B cell (primary cell): ENCODE measurements around the gene ALOX15B. TPM values are rescaled to one million over a fixed set of nuclear protein-coding genes. Genes with fewer than 3 reads are reported as not detected.

Experiments used
- ATAC-seq: fragments of 200-7000 bp; cut with Tn5 transposase; one replicate; pipeline ENCODE4 v1.10.0; 2021; ENCODE audit warnings: low read depth, mild to moderate bottlenecking, moderate number of reproducible peaks, moderate library complexity
- CTCF ChIA-PET: fragments of 350-600 bp; sonication (Branson Sonifier 250); formaldehyde crosslinking; loops from one replicate; lab custom pipeline; 2021; ENCODE audit warnings: antibody characterized with exemption, inconsistent platforms; lab: Charles Lee
- POLR2A ChIA-PET: fragments of 350-600 bp; sonication (Branson Sonifier 250); formaldehyde crosslinking; loops from one replicate; lab custom pipeline; 2021; ENCODE audit warnings: antibody characterized with exemption; lab: Charles Lee
- DNase-seq: peaks from one replicate; pipeline ENCODE4 v3.0.0; 2013
- H2AFZ ChIP-seq: 2 replicates; pipeline ENCODE4 v1.6.1; 2012; ENCODE audit warnings: mild to moderate bottlenecking, low read depth, low read length; ENCODE audit not compliant: insufficient read depth, poor library complexity, severe bottlenecking
- H3K27ac ChIP-seq, 2 donors: 1 replicate in 1 of 2; 2 replicates in 1 of 2; pipeline ENCODE4 v1.5.1; 2012 to 2013; ENCODE audit warnings: low read length in 2 of 2, mild to moderate bottlenecking in 2 of 2, moderate library complexity in 1 of 2
- H3K27me3 ChIP-seq, 4 experiments: fragments of 200-600 bp in 1 of 4; sonication (generic) in 1 of 4; replicated peaks in 1 of 4; 1 replicate in 2 of 4; 2 replicates in 2 of 4; pipeline versions ENCODE4 v1.6.1 to v1.7.0; 2013 to 2016; ENCODE audit warnings: low read length in 3 of 4, mild to moderate bottlenecking in 2 of 4, mixed read lengths in 1 of 4, moderate library complexity in 1 of 4; ENCODE audit not compliant: insufficient read depth in 4 of 4, control insufficient read depth in 3 of 4; ENCODE audit errors: control extremely low read depth in 1 of 4
- H3K36me3 ChIP-seq, 2 experiments: replicated peaks in 1 of 2; 1 replicate in 1 of 2; 2 replicates in 1 of 2; pipeline versions ENCODE4 v1.6.1 to v1.7.1; 2013; ENCODE audit warnings: low read length in 1 of 2; ENCODE audit not compliant: insufficient read depth in 2 of 2, control insufficient read depth in 1 of 2; ENCODE audit errors: control extremely low read depth in 1 of 2, extremely low read depth in 1 of 2
- H3K4me1 ChIP-seq, 2 donors: fragments of 200-600 bp in 1 of 2; sonication (generic) in 1 of 2; 1 replicate in 1 of 2; 2 replicates in 1 of 2; pipeline versions ENCODE4 v1.5.1 to v1.6.1; 2013 to 2017; ENCODE audit warnings: low read length in 2 of 2; ENCODE audit not compliant: control insufficient read depth in 2 of 2, insufficient read depth in 2 of 2
- H3K4me2 ChIP-seq: replicated peaks from 2 replicates; pipeline ENCODE3; 2012; ENCODE audit warnings: mild to moderate bottlenecking, low read depth, low read length; ENCODE audit not compliant: poor library complexity, severe bottlenecking
- H3K4me3 ChIP-seq, 5 experiments: fragments of 200-600 bp in 1 of 5; sonication (generic) in 1 of 5; 1 replicate in 3 of 5; 2 replicates in 2 of 5; pipeline versions ENCODE4 v1.5.1 to v1.7.0; 2011 to 2016; ENCODE audit warnings: low read length in 4 of 5, mild to moderate bottlenecking in 4 of 5, low read depth in 2 of 5, control low read depth in 1 of 5, moderate library complexity in 1 of 5; ENCODE audit not compliant: insufficient read depth in 1 of 5; ENCODE audit errors: control extremely low read depth in 1 of 5, extremely low read depth in 1 of 5
- H3K79me2 ChIP-seq: fragments of 200-600 bp; sonication (generic); one replicate; pipeline ENCODE4 v1.6.0; 2016; ENCODE audit warnings: low read length; ENCODE audit not compliant: control insufficient read depth, insufficient read depth
- H3K9ac ChIP-seq: fragments of 200-600 bp; sonication (generic); 2 replicates; pipeline ENCODE4 v1.6.1; 2017; ENCODE audit warnings: mild to moderate bottlenecking, low read length, moderate library complexity
- H3K9me3 ChIP-seq, 3 donors: one replicate each; pipeline versions ENCODE4 v1.6.1 to v1.7.1; 2013; ENCODE audit warnings: low read length in 2 of 3; ENCODE audit not compliant: control insufficient read depth in 2 of 3, insufficient read depth in 1 of 3; ENCODE audit errors: control extremely low read depth in 1 of 3
- H4K20me1 ChIP-seq: 2 replicates; pipeline ENCODE4 v1.6.0; 2012; ENCODE audit warnings: mild to moderate bottlenecking, low read length; ENCODE audit not compliant: insufficient read depth, control insufficient read depth, poor library complexity, severe bottlenecking
- H3K27ac Mint-ChIP-seq: one replicate; pipeline ENCODE4 v1.8.0; 2021; ENCODE audit warnings: mixed read lengths
- H3K27me3 Mint-ChIP-seq: one replicate; pipeline ENCODE4 v1.8.0; 2021; ENCODE audit warnings: mixed read lengths
- H3K4me1 Mint-ChIP-seq: one replicate; pipeline ENCODE4 v1.8.0; 2021; ENCODE audit warnings: mixed read lengths
- H3K4me3 Mint-ChIP-seq: one replicate; pipeline ENCODE4 v1.8.0; 2021; ENCODE audit warnings: mixed read lengths
- H3K9me3 Mint-ChIP-seq: one replicate; pipeline ENCODE4 v1.8.0; 2022; ENCODE audit warnings: mixed read lengths; ENCODE audit not compliant: insufficient read depth
- EZH2 ChIP-seq: IDR thresholded peaks from 2 replicates; pipeline ENCODE4 v1.6.1; 2012; ENCODE audit warnings: borderline replicate concordance, low read depth, mild to moderate bottlenecking, moderate library complexity, low read length; ENCODE audit not compliant: insufficient read depth, poor library complexity, severe bottlenecking
- WGBS: methylation state at CpG from one replicate; pipeline ENCODE4 v1.1.5; 2013; ENCODE audit warnings: missing lambda C conversion rate; ENCODE audit not compliant: insufficient coverage; 5-methylcytosine and 5-hydroxymethylcytosine counted together
- intact Hi-C: fragments of 100-400 bp; cut with micrococcal nuclease; formaldehyde crosslinking; loops from one replicate; pipeline ENCODE4 v1.10.0; 2022
- polyA plus RNA-seq: library from polyadenylated mRNA; depleted of rRNA; stranded (reverse); fragments of >200 nt; gene quantifications from 2 replicates; pipeline ENCODE4 v1.2.3, GENCODE V29; 2012
- total RNA-seq, 2 donors: library from RNA; stranded (reverse); fragments of 120-200 nt in 1 of 2; gene quantifications; 1 replicate in 1 of 2; 2 replicates in 1 of 2; pipeline versions ENCODE4 v1.2.3 to v1.2.4, GENCODE V29; 2013 to 2022
- TF ChIP-seq, protein P1 (sequence below): fragments of 200-600 bp; IDR thresholded peaks from one replicate; pipeline ENCODE4 v1.8.0; 2022; ENCODE audit warnings: antibody characterized with exemption, mild to moderate bottlenecking

Gene ALOX15B
- total and polyA plus RNA-seq, 2 donors (not counting 1 experiment from before 2014, with no cell fraction given) = 0.03 TPM; not detected in 1

DNA sequence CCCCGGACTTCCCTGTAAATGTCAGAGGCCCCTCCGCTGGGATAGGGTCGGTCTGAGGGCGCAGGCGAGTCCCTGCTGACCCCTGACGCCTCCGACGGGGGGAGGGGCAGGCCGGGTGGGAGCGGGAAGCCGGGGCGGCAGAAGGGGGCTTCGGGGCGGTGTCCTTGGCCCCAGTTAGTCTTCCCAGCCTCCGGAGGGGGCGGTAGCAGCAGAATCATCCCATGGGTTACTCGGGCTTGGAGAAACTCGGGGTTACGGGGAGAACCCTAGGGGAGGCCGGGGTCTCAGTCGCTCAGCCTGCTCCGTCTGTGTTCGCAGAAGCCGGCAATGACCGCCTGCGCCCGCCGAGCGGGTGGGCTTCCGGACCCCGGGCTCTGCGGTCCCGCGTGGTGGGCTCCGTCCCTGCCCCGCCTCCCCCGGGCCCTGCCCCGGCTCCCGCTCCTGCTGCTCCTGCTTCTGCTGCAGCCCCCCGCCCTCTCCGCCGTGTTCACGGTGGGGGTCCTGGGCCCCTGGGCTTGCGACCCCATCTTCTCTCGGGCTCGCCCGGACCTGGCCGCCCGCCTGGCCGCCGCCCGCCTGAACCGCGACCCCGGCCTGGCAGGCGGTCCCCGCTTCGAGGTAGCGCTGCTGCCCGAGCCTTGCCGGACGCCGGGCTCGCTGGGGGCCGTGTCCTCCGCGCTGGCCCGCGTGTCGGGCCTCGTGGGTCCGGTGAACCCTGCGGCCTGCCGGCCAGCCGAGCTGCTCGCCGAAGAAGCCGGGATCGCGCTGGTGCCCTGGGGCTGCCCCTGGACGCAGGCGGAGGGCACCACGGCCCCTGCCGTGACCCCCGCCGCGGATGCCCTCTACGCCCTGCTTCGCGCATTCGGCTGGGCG lies 35.9 kb upstream of the ALOX15B start:
- TF ChIP-seq, protein P1, sequence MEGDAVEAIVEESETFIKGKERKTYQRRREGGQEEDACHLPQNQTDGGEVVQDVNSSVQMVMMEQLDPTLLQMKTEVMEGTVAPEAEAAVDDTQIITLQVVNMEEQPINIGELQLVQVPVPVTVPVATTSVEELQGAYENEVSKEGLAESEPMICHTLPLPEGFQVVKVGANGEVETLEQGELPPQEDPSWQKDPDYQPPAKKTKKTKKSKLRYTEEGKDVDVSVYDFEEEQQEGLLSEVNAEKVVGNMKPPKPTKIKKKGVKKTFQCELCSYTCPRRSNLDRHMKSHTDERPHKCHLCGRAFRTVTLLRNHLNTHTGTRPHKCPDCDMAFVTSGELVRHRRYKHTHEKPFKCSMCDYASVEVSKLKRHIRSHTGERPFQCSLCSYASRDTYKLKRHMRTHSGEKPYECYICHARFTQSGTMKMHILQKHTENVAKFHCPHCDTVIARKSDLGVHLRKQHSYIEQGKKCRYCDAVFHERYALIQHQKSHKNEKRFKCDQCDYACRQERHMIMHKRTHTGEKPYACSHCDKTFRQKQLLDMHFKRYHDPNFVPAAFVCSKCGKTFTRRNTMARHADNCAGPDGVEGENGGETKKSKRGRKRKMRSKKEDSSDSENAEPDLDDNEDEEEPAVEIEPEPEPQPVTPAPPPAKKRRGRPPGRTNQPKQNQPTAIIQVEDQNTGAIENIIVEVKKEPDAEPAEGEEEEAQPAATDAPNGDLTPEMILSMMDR = no peak
- POLR2A ChIA-PET = no interaction called here

DNA sequence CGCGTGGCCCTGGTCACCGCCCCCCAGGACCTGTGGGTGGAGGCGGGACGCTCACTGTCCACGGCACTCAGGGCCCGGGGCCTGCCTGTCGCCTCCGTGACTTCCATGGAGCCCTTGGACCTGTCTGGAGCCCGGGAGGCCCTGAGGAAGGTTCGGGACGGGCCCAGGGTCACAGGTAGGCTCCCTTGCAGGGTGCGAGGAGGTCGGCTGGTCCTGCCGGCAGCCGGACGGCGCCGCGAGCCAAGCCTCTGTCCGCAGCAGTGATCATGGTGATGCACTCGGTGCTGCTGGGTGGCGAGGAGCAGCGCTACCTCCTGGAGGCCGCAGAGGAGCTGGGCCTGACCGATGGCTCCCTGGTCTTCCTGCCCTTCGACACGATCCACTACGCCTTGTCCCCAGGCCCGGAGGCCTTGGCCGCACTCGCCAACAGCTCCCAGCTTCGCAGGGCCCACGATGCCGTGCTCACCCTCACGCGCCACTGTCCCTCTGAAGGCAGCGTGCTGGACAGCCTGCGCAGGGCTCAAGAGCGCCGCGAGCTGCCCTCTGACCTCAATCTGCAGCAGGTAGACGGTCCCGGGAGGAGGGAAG lies 35.2 kb upstream of the ALOX15B start:
- no peak overlapping the region for H3K4me2 ChIP-seq
- WGBS = 96% methylated on average over 44 of the region's 44 CpGs
- Mint-ChIP-seq H3K27ac (no peak overlapping the region), H3K9me3 (no peaks in the 10 kb centered on the region), H3K4me1 (peaks cover 9% of the 10 kb centered on the region), H3K27me3 (peaks cover 45% of the 10 kb centered on the region), H3K4me3 (no peak overlapping the region)
- H3K9me3 ChIP-seq = peaks cover 0 to 10% (median 0%) of the 10 kb centered on the region in 3 donors
- no peaks in the 10 kb centered on the region for H3K36me3 ChIP-seq
- ATAC-seq = no peak
- no peak overlapping the region for H3K9ac ChIP-seq
- POLR2A ChIA-PET = no interaction called here
- H3K27me3 ChIP-seq = peaks cover 0 to 23% (median 9%) of the 10 kb centered on the region in 4 experiments
- TF ChIP-seq EZH2 = no peak
- TF ChIP-seq, protein P1 = no peak
- no peaks in the 10 kb centered on the region for H3K79me2 ChIP-seq
- H4K20me1 ChIP-seq = no peaks in the 10 kb centered on the region
- peaks cover 12% of the 10 kb centered on the region in 2 donors for H3K4me1 ChIP-seq
- no peak overlapping the region for H3K4me3 ChIP-seq
- no peak for DNase-seq
- H2AFZ ChIP-seq = no peak overlapping the region
- intact Hi-C loops = no loop called here
- CTCF ChIA-PET = interaction anchor here (0.9 to 3.0 kb wide), 4 partner anchors 14 to 54 kb away, joined by 3 to 24 read pairs (median 10); no protein-coding TSS in a partner anchor
- H3K27ac ChIP-seq = no peak overlapping the region

More for the DNA sequence above, 35.9 kb upstream of the ALOX15B start:
- no peaks in the 10 kb centered on the region for H3K36me3 ChIP-seq
- H3K9me3 Mint-ChIP-seq = no peaks in the 10 kb centered on the region
- no peak overlapping the region for H3K27ac ChIP-seq
- H3K9me3 ChIP-seq = peaks cover 0 to 10% (median 0%) of the 10 kb centered on the region in 3 donors
- no peaks in the 10 kb centered on the region for H4K20me1 ChIP-seq
- H3K4me1 Mint-ChIP-seq = peaks cover 9% of the 10 kb centered on the region
- H3K4me3 ChIP-seq = peak overlapping the region in 4 of 5 experiments; percentile 23 to 62 (median 41)
- no peaks in the 10 kb centered on the region for H3K79me2 ChIP-seq
- H3K27me3 Mint-ChIP-seq = peaks cover 47% of the 10 kb centered on the region
- peaks cover 0 to 26% (median 9%) of the 10 kb centered on the region in 4 experiments for H3K27me3 ChIP-seq
- H3K4me3 Mint-ChIP-seq = peak overlapping the region; percentile 93
- no peak for DNase-seq
- H3K4me2 ChIP-seq = peak overlapping the region; percentile 76
- H3K27ac Mint-ChIP-seq = no peak overlapping the region
- ATAC-seq = no peak
- CTCF ChIA-PET = interaction anchor here (1.2 to 3.0 kb wide), 5 partner anchors 13 to 71 kb away, joined by 4 to 24 read pairs (median 10); no protein-coding TSS in a partner anchor
- peak overlapping the region; percentile 60 for H2AFZ ChIP-seq
- H3K4me1 ChIP-seq = peaks cover 12% of the 10 kb centered on the region in 2 donors
- 41% methylated on average over 92 of the region's 92 CpGs for WGBS
- intact Hi-C loops = no loop called here
- H3K9ac ChIP-seq = peak overlapping the region; percentile 58
